Activated T-cell treated with anti-CD3 and anti-CD28 coated beads for 4 hours (primary cell): ENCODE measurements around the gene DLG2.

Experiments
- DNase-seq: peaks from one replicate; pipeline ENCODE4 v3.0.0-alpha.2; 2020

DLG2 gene

DNA sequence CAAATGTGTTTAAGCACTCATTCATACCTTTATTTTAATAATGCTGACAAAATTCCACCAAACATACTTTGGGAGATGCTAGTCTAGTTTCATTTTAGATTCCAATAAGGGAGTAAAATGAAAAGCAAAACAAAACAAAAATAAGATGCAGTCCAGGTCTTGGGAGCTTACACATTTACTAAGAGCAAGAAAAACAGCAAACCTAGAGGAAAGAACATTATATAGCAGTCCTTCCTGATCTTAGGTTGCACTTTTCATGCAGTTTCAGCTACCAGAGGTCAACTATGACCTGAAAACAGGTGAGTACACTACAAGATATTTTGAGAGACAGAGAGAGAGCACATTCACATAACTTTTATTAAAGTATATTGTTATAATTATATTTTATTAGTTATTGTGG, 1100.9 kb downstream of the DLG2 start:
- no peak for DNase-seq

DNA sequence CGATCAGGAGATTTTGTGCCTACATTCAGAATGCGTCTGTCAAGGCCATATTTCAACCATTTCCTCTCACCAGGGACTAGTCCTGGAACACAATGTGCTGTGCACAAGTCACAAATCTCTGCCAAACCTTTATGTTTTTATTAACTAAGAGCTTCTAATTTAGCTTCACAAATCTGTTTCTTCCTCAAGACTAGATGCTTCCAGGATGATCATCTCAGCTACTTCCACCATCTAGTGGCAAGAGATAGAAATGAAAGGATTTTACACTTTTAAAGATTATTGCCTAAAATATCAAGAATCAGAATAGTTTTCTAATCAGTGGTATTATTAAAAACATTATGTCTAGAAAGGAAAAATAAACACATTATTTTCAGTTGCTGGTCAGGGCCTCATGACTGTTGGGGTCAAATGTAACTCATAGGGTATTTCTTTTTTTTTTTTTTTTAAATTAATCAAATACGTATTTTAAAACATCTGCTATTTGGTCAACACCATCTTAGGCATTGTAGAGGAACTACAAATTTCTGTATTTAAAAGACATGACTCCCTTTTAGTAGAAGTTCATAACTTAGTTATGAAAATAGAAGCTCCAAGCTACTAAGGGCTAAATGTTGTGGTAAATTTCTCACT, 1102.6 kb downstream of the DLG2 start:
- no peak for DNase-seq

DNA sequence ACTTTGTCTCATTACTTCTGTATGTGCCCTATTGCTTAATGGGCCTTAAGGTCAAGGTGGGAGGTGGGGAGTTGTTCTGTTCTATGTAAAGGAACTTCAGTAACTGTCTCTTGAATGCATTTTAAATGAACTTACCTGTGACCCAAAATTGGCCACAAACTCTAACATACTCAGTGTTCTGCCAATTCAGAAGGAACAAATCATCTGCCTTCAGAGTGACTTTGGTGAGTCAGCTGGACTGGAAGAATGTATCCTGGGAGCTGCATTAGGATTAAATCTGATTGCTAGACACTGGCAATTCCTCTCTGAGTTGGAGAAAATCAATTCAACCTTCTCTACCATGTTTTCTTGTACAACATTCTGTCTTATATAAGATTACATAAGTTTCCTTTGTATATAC, 1104.8 kb downstream of the DLG2 start:
- no peak for DNase-seq

DNA sequence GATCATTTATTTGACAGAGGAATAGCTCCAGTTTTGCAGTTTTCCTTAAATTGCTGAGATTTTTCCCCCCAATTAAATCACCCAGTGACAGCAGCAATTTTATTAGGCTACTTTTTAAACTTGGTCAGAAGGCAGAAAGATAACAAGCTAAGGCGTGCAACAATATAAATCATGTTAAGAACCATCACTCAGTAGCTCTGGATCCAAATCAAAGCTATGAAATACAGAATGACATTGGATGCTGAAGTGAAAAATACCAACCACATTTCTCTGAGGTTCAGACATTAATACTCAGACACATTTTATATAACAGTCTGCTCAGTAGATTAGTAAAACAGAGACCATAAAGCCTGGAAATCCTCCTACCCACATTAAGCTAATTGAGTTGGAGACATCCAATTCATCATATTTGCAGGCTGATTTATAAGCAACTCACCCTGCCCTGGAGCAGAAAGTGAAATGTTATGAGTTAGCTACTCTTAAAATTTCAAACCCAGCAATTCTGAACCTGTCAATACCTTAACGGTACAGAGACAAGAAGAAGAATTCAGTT, 1108.4 kb downstream of the DLG2 start:
- no peak for DNase-seq

DNA sequence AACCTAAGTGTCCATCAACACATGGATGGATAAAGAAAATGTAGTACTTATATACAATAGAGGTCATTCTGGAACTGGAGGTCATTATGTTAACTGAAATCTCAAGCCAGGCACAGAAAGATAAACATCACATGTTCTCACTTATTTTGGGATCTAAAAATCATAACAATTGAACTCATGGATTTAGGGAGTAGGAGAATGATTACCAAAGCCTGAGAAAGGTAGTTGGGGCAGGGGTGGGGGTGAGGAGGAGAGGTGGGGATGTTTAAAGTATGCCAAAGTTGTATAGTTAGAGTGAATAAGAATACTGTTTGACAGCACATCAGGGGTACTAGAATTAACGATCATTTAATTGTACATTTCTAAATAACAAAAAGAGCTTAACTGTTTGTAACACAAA, 1112.7 kb downstream of the DLG2 start:
- no peak for DNase-seq

DNA sequence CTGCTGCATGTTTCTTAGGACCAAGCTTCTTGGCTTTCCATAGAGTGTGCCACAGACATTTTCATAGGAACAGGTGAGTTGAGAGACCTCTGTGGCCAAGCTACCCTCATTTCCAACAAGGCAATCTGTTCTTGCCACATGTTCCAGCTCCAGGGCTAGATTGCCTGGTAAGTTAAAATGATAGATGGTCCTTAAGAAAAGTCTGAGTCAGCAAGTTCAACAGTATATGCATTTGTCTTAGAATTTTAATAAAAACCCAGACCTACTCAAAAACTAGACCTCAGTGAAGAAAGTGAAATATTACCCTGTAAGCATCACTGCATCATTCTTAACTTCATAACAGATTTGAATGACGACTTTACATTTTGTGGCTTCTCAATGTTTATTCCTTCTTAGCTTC, 1123.6 kb downstream of the DLG2 start:
- no peak for DNase-seq

DNA sequence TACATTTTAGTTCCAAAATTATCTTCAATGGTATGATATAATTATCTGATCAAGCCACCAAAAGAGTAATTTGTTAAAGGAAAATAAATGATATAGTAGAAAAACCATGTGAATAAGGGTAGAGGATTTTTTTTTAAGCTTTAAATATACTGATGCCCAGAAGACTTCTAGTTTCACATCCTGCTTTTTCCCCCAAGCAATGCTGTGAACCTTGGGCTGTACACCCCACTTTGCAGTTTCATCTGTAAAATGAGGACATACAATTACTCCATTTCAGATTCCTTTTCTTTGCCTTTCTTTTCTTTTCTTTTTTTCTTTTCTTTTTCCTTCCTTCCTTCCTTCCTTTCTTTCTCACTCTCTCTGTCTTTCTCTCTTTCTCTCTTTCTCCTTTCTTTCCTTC, 1125.4 kb downstream of the DLG2 start:
- no peak for DNase-seq

DNA sequence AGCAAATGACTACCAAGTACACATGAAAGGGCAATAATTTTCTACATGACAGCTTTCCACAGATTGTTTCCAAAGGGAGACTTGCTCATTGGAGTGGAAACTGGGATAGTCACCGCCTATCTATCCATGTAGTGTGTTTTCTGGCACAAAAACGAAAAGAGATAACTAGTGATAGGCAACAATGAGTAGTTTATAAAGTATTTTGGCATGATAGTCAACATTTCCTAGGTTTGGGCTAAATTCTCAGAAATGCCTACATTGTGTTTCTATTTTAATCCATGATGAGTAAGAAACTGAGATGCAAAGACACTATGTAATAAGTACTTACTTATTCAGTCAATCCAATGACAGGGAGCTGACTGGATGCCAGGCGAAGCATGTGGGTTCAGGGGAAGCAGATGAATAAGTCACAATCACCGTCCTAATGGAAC, 1129.1 kb downstream of the DLG2 start:
- DNase-seq, result no peak

DNA sequence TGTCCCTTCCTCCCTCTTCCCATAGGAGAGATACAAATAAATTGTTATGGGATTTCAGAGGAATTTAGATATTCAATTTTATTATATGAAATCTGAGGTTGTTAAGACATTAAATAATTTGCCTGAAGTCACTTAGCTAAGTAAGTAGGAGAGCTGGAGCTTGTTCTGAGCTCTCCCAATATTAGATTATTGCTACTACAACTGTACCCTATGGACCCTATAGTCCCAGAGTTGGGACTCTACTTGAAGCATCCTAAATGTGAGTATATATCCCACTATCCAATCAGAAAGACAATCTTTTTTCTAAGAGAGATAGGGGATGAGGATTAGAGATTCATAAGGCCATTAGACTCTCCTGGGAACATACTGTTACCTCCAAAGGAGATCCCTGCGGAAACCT, 1130.0 kb downstream of the DLG2 start:
- no peak for DNase-seq

DNA sequence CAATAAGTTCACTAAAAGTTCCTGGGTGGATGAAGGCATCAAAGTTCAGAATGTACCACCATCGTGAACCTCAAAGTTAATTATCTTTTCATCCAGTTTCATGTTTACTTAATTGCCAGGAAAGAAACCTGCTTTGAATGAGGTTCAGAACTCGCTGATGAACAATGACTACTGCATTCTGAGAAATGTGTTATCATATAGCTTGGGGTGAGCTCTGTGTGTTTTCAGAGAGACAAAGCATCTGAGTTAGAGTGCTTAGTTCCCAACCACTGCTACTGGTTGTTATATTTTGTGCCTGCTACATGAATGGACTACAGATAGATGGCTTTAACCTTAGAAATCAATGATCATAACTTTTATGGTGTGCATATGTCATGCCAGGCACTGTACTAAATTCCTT, 1131.0 kb downstream of the DLG2 start:
- DNase-seq, result no peak

DNA sequence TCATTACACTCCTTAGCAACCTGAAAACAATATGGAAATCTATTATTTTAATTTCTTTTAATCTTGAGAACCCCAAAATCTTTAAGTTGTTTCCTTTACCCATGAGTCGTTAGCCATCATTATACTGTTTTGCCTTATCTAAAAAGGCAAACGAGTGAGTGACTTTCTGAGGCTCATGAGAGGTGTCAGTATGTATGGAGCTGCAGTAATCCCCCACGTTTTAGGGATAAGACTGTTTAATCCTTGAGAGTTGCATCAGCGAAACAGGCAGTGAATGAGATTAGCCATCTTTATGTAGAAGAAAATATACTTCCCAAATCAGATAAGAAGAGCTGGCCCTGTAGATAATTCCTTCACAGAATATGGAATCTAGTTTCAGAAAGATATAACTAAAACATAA, 1147.0 kb downstream of the DLG2 start:
- no peak for DNase-seq

DNA sequence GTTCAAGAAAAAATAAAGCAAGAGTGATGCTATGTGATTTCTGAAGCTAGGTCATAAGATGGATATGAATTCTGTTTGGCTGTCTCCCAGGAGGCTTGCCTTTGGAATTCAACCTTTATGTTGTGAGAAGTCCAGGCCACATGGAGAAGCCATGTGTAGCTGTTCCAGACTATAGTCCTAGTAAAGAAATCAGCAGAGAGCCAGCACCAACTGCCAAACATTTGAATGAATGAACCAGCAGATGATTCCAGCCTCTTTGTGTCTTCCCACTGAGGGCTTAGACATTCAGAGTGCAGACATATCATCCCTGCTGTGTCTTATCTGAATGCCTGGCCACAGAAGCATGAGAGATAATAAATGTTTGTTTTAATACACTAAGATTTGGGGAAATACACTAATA, 1150.6 kb downstream of the DLG2 start:
- no peak for DNase-seq

DNA sequence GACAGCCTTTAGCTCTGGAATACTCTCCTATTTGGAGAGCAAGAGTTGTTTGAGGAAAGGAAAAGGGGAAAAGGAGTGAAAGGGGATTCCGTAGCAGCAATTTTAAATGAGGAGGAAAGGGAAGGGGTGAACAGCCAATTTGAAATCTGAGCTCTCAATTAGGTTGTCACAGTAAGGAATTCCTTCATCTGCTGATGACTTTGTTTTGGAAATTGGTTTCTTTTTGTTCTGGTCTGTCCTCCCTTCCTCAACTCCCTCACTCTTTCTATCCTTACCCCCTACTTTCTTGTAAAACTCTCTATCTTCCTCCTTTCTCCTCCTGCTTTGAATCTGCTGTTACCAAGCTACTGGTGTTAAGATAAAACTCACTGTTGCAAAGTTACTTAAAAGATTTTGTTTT, 1155.6 kb downstream of the DLG2 start:
- DNase-seq, result no peak

DNA sequence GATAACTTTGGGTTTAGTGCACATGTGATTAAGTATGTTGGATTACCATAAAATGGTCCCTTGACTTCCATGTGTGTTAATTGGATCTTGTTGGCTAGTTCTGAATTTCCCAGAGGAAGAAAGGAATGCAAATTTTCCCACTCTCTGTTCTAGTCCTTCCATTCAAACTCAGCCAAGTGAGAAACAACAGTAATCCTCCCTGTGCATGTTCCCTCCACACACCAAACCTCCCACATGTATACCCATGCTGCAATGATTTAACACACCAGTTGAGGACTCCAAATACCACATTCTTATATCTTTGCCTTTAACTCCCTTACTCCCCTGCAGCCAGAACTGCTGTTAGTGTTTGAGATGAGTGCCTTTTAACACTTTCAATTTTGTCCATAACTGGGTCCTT, 1158.9 kb downstream of the DLG2 start:
- DNase-seq, result no peak

DNA sequence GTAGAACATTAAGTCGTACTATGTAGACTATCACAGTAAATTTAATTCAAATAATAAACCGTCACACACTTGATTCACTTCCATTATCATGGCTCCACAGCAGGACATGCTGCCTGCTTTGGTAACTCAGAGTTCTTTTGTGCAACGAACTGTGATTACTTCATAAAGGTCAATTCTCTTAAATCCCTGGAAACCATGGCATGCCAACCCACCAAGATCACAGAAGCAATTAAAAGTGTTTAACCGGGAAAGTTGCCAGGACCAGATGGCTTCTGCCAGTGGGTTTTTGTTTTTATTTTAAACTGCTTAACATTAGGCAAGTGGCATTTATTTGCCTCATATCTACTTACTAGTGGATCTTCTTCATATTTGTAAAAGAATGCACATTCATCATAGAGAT, 1162.1 kb downstream of the DLG2 start:
- no peak for DNase-seq

DNA sequence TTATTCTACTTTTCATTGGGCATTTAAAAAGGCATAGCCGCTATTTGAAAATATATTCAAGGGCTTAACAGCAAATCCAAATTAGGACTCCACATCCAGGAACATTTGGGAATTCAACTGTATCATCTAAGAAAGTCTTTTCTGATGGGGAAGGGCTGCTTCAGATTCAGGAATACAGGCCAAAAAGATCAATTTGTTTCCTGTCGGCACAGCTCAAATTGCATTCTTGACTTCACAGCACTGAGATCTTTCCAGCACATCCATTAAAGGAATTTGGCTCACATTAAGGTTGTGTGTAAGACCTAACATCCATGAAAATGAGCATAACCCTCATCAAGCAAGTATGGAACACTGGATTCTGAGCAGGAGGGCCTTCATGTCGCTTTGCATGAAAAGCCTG, 1171.5 kb downstream of the DLG2 start:
- no peak for DNase-seq

DNA sequence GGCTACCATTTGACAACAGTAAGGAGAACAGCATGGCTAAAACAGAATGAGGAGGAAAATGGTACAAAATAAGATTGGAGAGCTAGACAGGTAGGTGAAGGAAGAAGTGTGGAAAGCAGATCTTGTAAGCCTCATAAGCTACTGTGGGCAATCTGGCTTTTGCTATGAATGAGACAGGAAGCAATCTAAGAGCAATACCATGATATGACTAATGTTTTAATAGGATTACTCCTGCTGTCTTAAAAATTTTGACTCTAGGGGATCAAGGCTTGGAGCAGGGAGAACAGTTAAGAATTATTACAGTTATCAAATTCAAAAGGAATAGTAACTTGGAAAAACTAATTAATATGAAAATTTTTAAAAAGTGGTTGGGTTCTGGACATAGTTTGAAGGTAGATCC, 1174.9 kb downstream of the DLG2 start:
- DNase-seq, result no peak

DNA sequence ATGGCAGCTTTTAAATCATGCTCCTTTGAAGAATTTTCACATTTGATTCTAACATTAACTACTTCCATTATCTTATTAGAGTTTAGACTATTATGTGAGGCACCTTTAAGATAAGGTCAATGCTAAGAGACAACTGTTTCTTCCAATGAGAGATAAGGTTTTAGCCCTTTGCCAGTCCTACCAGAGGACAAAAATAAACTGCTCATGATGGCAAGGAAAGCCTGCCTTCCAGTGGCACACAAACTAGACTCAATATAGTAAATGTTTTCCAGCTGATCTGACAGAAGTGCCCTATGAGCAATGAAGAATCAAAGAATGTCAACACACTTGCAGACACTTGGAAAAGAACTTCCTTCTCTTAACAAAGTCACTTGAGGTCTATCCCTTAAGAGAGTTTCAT, 1188.6 kb downstream of the DLG2 start:
- no peak for DNase-seq

DNA sequence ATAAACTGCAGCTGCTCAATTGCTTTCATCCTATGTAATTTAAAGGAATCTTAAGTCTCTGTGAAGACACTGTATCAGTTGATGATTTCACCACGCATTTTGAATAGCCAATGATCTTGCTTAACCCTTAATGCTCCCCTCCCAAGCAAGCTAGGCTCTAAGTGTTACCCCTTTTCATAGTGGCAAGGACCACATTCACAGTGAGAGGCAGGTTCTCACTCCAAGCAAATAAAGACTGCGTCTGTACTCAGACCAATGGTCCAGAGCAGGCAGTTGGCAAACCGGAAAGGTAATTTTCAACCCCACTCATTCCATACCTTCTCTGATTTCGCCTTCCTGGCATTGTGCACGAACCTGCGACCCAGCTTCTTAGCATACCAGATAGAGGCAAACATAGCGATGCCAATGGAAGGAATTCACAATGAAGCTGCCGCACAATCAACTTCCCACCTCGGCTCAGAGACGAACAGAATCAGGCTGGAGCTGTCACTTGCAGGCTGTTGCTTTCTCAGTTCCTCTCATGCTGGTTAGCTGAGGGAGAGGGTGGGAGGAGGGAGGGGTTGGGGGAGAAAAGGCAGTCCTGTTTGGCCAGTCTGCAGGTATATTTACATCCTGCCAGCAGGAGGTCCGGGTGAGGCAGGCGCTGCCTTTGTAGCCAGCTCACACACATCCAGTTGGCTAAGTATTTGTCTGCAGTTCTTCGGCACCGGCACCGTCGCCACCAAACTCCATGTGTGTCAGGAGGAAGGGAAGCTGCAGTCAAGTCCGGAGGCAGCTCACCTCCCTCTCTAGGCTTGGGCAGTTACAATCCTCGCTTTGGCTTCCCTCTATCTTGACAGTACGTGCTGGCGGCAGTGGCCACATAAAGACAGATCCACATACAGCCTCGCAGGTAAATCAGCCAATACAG, 1189.8 kb downstream of the DLG2 start:
- no peak for DNase-seq

DNA sequence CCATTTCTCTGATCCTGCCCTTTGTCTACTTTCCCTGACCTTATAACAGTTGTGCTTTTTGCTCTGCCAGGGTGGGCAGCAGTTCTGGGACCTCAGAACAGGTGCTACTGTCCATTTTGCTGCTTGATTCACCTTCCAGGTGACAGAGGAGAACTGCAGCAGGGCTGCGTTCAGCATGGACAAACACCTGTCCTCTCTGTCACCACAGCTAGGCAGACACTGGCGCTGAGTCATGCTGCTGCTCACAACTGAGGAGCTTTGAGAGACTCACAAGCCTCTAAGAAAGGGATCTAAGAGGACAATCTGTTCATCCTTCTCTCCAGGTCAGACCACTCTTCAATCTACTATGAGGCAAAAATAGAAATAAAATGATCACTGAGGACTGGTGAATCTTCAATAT, 1196.5 kb downstream of the DLG2 start:
- no peak for DNase-seq

DNA sequence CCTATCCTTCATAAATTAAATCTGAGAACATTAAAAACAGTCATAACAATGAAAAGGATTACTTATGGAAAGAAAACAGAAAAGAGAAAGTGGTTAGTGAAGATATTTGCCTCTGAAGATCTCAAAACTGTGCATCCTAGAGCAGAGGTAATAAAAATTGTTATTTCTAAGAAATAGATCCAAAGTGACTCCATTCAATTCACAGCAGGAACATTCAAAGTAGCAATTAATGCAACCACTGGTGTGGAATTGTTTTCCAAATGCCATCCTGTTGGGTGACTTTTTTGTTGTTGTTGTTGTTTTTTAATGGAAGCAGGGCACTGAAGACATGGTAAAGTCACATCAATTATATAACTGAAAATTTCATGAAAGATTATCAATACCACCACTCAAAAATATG, 1201.5 kb downstream of the DLG2 start:
- no peak for DNase-seq

DNA sequence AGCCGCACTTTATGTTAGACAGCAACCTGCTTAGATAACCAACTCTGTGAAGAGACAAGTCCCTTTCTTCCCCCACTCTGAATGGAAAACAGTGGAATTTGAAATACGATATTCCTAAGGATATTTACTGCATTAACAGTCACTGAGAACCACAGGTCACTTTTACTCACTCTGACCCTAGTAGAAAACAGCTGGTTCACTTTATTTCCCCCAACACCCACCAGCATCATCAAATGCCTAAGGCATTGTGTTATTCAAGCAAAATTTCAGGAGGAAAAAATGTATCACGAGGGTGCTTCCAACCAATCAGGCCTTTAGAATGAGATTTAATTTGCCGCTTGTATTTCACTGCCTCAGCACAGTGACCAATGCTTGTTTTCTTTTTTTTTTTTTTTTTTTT, 1206.9 kb downstream of the DLG2 start:
- DNase-seq, result no peak

DNA sequence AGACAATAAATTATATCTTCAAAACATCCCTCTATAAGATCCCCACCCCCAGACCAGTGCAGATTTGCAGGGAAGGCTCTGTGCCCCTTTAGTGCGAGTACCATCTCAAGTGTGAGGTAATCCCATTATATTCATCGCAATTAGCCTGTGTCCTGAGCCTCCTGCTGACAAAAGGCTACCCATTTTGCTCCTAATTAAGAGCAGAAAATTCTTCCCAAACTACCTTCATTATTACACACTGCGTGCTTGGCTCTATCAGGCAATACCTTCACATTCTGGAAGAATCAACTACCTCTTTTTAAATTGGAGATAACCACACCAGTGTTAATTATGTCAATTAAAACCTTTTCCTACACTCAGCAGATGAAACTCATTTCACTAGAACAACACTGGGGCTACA, 1207.5 kb downstream of the DLG2 start:
- DNase-seq, result no peak

DNA sequence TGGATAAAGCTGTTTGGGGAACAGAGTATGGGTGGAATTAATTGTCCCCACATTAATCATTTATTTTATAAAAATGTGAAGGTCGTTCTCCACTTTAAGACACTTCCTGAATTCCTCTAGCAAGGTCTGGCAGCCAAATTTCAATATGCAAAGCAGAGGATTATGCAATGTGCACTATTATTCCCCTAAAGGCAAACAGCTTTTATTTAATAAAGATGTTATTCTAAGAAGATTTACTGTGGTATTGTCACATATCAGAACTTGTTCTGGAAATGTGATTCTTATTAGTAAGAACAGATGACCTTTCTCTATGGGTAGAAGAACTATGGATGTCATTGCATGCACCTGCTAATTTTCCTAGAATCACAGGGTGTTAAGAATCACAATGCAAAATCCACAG, 1212.2 kb downstream of the DLG2 start:
- no peak for DNase-seq
